Tibial artery (tissue), 4 donors: Measurements from ENCODE around the gene ODAD4.

Experiments used
- DNase-seq, 2 donors: peaks; one replicate each; pipeline ENCODE4 v3.0.0-alpha.2; 2019
- H3K27ac ChIP-seq, 2 donors: fragments of 200-600 bp; sonication (generic) in 1 of 2; 1 replicate in 1 of 2; 2 replicates in 1 of 2; pipeline ENCODE4 v1.5.1; 2018 to 2019; ENCODE audit warnings: mild to moderate bottlenecking in 1 of 2
- H3K27me3 ChIP-seq, 2 donors: fragments of 200-600 bp; sonication (generic) in 1 of 2; one replicate each; pipeline versions ENCODE4 v1.5.1 to v1.6.0; 2016 to 2019
- H3K36me3 ChIP-seq, 3 donors: fragments of 200-600 bp; sonication (generic) in 2 of 3; one replicate each; pipeline ENCODE4 v1.5.1; 2016 to 2019; ENCODE audit warnings: mild to moderate bottlenecking in 2 of 3
- H3K4me1 ChIP-seq, 4 donors: fragments of 200-600 bp; sonication (generic) in 2 of 4; 1 replicate in 3 of 4; 2 replicates in 1 of 4; pipeline ENCODE4 v1.5.1; 2016 to 2019
- H3K4me3 ChIP-seq, 2 donors: fragments of 200-600 bp; sonication (generic) in 1 of 2; 1 replicate in 1 of 2; 2 replicates in 1 of 2; pipeline ENCODE4 v1.5.1; 2018 to 2019; ENCODE audit warnings: mild to moderate bottlenecking in 2 of 2
- H3K9me3 ChIP-seq, 3 donors: fragments of 200-600 bp; sonication (generic) in 1 of 3; one replicate each; pipeline ENCODE4 v1.5.1; 2016 to 2019
- CTCF ChIP-seq, 2 experiments: fragments of 200-600 bp in 1 of 2; fragments of 450-650 bp in 1 of 2; IDR thresholded peaks; one replicate each; pipeline ENCODE4 v1.5.1; 2017 to 2019; ENCODE audit warnings: antibody characterized with exemption in 2 of 2, mild to moderate bottlenecking in 1 of 2, moderate library complexity in 1 of 2
- intact Hi-C: fragments of 100-400 bp; cut with DNase I; formaldehyde crosslinking; loops from one replicate; pipeline ENCODE4 v1.15.0; 2023; ENCODE audit warnings: low total_unique reads

The ODAD4 gene

GRCh38 chr17:41932816-41933389 lies 2.5 kb downstream of the ODAD4 start:
- TF ChIP-seq CTCF (IDR thresholded peaks at IDR 0.05): no peak
- H3K36me3 ChIP-seq: peaks cover 0 to 23% (median 8%) of the 10 kb centered on the region in 3 donors
- intact Hi-C loops: no loop called here
- no peak overlapping the region for H3K4me3 ChIP-seq
- H3K4me1 ChIP-seq: peaks cover 0 to 18% (median 11%) of the 10 kb centered on the region in 4 donors
- no peaks in the 10 kb centered on the region for H3K27me3 ChIP-seq
- H3K9me3 ChIP-seq: no peaks in the 10 kb centered on the region
- no peak for DNase-seq
- H3K27ac ChIP-seq: no peak overlapping the region

- no peak overlapping the region for H3K4me3 ChIP-seq
- H3K36me3 ChIP-seq: peaks cover 0 to 35% (median 8%) of the 10 kb centered on the region in 3 donors
- H3K4me1 ChIP-seq: peaks cover 0 to 7% (median 0%) of the 10 kb centered on the region in 4 donors
- no peak for DNase-seq
- no peaks in the 10 kb centered on the region for H3K9me3 ChIP-seq
- no peak overlapping the region for H3K27ac ChIP-seq
- no peak for TF ChIP-seq CTCF (IDR thresholded peaks at IDR 0.05)
- intact Hi-C loops: no loop called here
- H3K27me3 ChIP-seq: no peaks in the 10 kb centered on the region
These were observed 5.2 kb downstream of the ODAD4 start for GRCh38 chr17:41935641-41936040.

- Histone ChIP-seq H3K36me3 (peaks cover 0 to 35% (median 8%) of the 10 kb centered on the region in 3 donors), H3K9me3 (no peaks in the 10 kb centered on the region), H3K4me3 (no peak overlapping the region), H3K4me1 (no peaks in the 10 kb centered on the region), H3K27ac (no peak overlapping the region), H3K27me3 (no peaks in the 10 kb centered on the region)
- no peak for TF ChIP-seq CTCF (IDR thresholded peaks at IDR 0.05)
- DNase-seq: no peak
- intact Hi-C loops: no loop called here
These were observed 7.8 kb downstream of the ODAD4 start for GRCh38 chr17:41937970-41938954.

- no peaks in the 10 kb centered on the region for H3K27me3 ChIP-seq
- no peaks in the 10 kb centered on the region for H3K9me3 ChIP-seq
- TF ChIP-seq CTCF (IDR thresholded peaks at IDR 0.05): no peak
- no peak for DNase-seq
- H3K4me1 ChIP-seq: no peaks in the 10 kb centered on the region
- no peak overlapping the region for H3K27ac ChIP-seq
- H3K36me3 ChIP-seq: peaks cover 0 to 35% (median 8%) of the 10 kb centered on the region in 3 donors
- intact Hi-C loops: no loop called here
- H3K4me3 ChIP-seq: no peak overlapping the region
These were observed 8.8 kb downstream of the ODAD4 start for GRCh38 chr17:41939044-41939692.

- Histone ChIP-seq H3K36me3 (peaks cover 0 to 34% (median 8%) of the 10 kb centered on the region in 3 donors), H3K4me3 (no peak overlapping the region), H3K9me3 (no peaks in the 10 kb centered on the region), H3K27ac (no peak overlapping the region), H3K4me1 (no peaks in the 10 kb centered on the region), H3K27me3 (no peaks in the 10 kb centered on the region)
- intact Hi-C loops: no loop called here
- no peak for TF ChIP-seq CTCF (IDR thresholded peaks at IDR 0.05)
- DNase-seq: no peak
These were observed 9.3 kb downstream of the ODAD4 start for GRCh38 chr17:41939693-41940090.
